Neural cell (in vitro differentiated cells): ENCODE results near the gene THADA. TPM values are rescaled to one million over a fixed set of nuclear protein-coding genes. Genes with fewer than 3 reads are reported as not detected.

Source experiments
- H2AFZ ChIP-seq: fragments of 200-600, 300-800 bp; sonication (generic), shearing (Covaris generic); 2 replicates; pipeline ENCODE4 v1.6.0; 2014; ENCODE audit warnings: low read depth, mild to moderate bottlenecking, antibody characterized with exemption, low read length, moderate library complexity
- H3F3A ChIP-seq: fragments of 200-600 bp; shearing (Covaris generic); 2 replicates; pipeline ENCODE4 v1.6.1; 2016; ENCODE audit warnings: mild to moderate bottlenecking, moderate library complexity, mixed read lengths, antibody characterized with exemption, low read length; ENCODE audit not compliant: insufficient read depth, poor library complexity, severe bottlenecking
- H3K27ac ChIP-seq: fragments of 200-600, 300-800 bp; sonication (generic), shearing (Covaris generic); 2 replicates; pipeline ENCODE4 v1.5.1; 2014; ENCODE audit warnings: mild to moderate bottlenecking, low read length, moderate library complexity
- H3K27me3 ChIP-seq: fragments of 300-800, 200-600 bp; sonication (generic), shearing (Covaris generic); 2 replicates; pipeline ENCODE4 v1.6.0; 2014; ENCODE audit warnings: mild to moderate bottlenecking, low read depth, low read length, moderate library complexity; ENCODE audit not compliant: insufficient read depth
- H3K36me3 ChIP-seq: fragments of 300-800, 200-600 bp; sonication (generic), shearing (Covaris generic); 2 replicates; pipeline ENCODE4 v1.5.1; 2014; ENCODE audit warnings: mild to moderate bottlenecking, antibody characterized with exemption, low read length, moderate library complexity; ENCODE audit not compliant: insufficient read depth
- H3K4me2 ChIP-seq: fragments of 300-800, 200-600 bp; sonication (generic), shearing (Covaris generic); 2 replicates; pipeline ENCODE4 v1.6.0; 2014; ENCODE audit warnings: mild to moderate bottlenecking, low read length
- H3K4me3 ChIP-seq: fragments of 300-800, 200-600 bp; sonication (generic), shearing (Covaris generic); 2 replicates; pipeline ENCODE4 v1.5.1; 2014; ENCODE audit warnings: mild to moderate bottlenecking, low read length, moderate library complexity
- H3K79me2 ChIP-seq: fragments of 200-600 bp; shearing (Covaris generic); replicated peaks from 2 replicates; pipeline ENCODE4 v1.6.0; 2014; ENCODE audit warnings: mild to moderate bottlenecking, low read length, moderate library complexity; ENCODE audit not compliant: insufficient read depth
- H3K9ac ChIP-seq: fragments of 300-800, 200-600 bp; sonication (generic), shearing (Covaris generic); 2 replicates; pipeline ENCODE4 v1.6.1; 2016; ENCODE audit warnings: mild to moderate bottlenecking, low read length, mixed read lengths
- H3K9me2 ChIP-seq: fragments of 200-600 bp; shearing (Covaris generic); 2 replicates; pipeline ENCODE4 v1.6.1; 2016; ENCODE audit warnings: mild to moderate bottlenecking, low read length, mixed read lengths; ENCODE audit not compliant: insufficient read depth
- H3K9me3 ChIP-seq: fragments of 200-600, 300-800 bp; sonication (generic), shearing (Covaris generic); 2 replicates; pipeline ENCODE4 v1.6.1; 2016; ENCODE audit warnings: mild to moderate bottlenecking, mixed run types, low read length, moderate library complexity, mixed read lengths
- H4K20me1 ChIP-seq: fragments of 200-600 bp; shearing (Covaris generic); 2 replicates; pipeline ENCODE4 v1.6.1; 2016; ENCODE audit warnings: mild to moderate bottlenecking, mixed run types; ENCODE audit not compliant: insufficient read depth
- EP300 ChIP-seq: fragments of 450-650 bp; conservative IDR thresholded peaks from 2 replicates; pipeline ENCODE4 v1.6.1; 2014; ENCODE audit warnings: antibody characterized with exemption, mild to moderate bottlenecking, moderate library complexity; ENCODE audit not compliant: poor library complexity, severe bottlenecking
- EZH2 ChIP-seq: fragments of 200-600, 300-800 bp; shearing (Covaris generic), sonication (generic); IDR thresholded peaks from 2 replicates; pipeline ENCODE4 v1.6.1; 2014; ENCODE audit warnings: antibody characterized with exemption, low read length, borderline replicate concordance, mild to moderate bottlenecking; ENCODE audit not compliant: insufficient read depth, poor library complexity, severe bottlenecking
- POLR2AphosphoS5 ChIP-seq: IDR thresholded peaks from 2 replicates; pipeline ENCODE4 v1.6.1; 2012
- RAD21 ChIP-seq: fragments of 450-650 bp; conservative IDR thresholded peaks from 2 replicates; pipeline ENCODE4 v1.6.1; 2014; ENCODE audit warnings: antibody characterized with exemption, mild to moderate bottlenecking, moderate library complexity
- SMC3 ChIP-seq: fragments of 450-650 bp; conservative IDR thresholded peaks from 2 replicates; pipeline ENCODE4 v1.6.1; 2014; ENCODE audit warnings: antibody characterized with exemption, mild to moderate bottlenecking, moderate library complexity; ENCODE audit not compliant: poor library complexity
- polyA plus RNA-seq: library from polyadenylated mRNA; depleted of rRNA; stranded (reverse); fragments of >200 nt; gene quantifications from 2 replicates; pipeline ENCODE4 v1.2.3, GENCODE V29; 2014
- TF ChIP-seq, protein P1 (sequence below): fragments of 450-650 bp; IDR thresholded peaks from 2 replicates; pipeline ENCODE4 v1.5.1; 2014; ENCODE audit warnings: antibody characterized with exemption, mild to moderate bottlenecking, moderate library complexity; ENCODE audit not compliant: poor library complexity, severe bottlenecking

Gene THADA
- polyA plus RNA-seq, 1 donor from 2014 or later = 8.5 TPM

DNA sequence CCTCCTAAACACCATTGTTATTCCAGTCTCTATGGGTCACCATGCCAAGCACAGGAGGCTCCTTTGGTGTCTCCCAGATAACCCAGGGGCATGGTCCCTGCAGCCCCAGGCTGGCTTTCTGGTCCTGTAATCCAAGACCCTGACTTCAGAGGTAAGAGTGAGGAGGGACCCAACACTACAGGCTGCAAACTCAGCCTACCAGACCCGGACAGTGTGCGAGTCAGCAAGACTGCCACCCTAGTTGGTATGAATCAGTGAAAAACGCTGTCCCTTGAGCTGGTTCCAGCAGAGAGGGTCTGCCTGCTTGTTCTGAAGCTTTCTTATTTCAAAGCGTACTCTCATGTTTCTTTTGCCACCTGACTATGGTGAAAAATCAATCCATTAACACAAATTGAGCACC, 321.8 kb downstream of the THADA start:
- TF ChIP-seq SMC3 (no peak), EZH2 (no peak), EP300 (no peak)
- TF ChIP-seq, protein P1, sequence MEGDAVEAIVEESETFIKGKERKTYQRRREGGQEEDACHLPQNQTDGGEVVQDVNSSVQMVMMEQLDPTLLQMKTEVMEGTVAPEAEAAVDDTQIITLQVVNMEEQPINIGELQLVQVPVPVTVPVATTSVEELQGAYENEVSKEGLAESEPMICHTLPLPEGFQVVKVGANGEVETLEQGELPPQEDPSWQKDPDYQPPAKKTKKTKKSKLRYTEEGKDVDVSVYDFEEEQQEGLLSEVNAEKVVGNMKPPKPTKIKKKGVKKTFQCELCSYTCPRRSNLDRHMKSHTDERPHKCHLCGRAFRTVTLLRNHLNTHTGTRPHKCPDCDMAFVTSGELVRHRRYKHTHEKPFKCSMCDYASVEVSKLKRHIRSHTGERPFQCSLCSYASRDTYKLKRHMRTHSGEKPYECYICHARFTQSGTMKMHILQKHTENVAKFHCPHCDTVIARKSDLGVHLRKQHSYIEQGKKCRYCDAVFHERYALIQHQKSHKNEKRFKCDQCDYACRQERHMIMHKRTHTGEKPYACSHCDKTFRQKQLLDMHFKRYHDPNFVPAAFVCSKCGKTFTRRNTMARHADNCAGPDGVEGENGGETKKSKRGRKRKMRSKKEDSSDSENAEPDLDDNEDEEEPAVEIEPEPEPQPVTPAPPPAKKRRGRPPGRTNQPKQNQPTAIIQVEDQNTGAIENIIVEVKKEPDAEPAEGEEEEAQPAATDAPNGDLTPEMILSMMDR = no peak
- Histone ChIP-seq H3K27ac (no peak overlapping the region), H3K9me2 (no peaks in the 10 kb centered on the region), H3F3A (no peaks in the 10 kb centered on the region), H3K79me2 (no peaks in the 10 kb centered on the region), H3K4me3 (no peak overlapping the region), H2AFZ (no peak overlapping the region), H3K4me2 (no peak overlapping the region), H3K27me3 (no peaks in the 10 kb centered on the region), H3K36me3 (no peaks in the 10 kb centered on the region), H3K9me3 (no peaks in the 10 kb centered on the region), H4K20me1 (no peaks in the 10 kb centered on the region), H3K9ac (no peak overlapping the region)

DNA sequence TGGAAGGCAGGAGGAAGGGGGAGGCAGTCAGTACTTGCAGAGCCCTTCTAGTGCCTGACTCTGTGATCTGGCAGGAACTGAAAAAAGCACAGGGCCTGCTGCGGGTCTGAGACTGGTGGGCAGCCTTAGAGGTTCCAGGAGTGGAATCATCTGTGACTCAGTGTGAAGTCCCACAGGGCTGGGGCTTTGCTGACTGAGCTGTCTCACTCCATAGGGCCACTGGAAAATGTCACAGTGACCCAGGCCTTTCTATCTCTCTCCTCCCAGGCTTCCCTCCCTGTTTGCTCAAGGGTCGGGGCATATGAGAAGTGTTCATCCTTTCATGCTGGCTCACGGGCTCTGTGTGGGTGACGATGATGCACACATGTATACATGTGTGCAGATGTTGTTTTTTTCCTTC, 322.3 kb downstream of the THADA start:
- no peak for TF ChIP-seq RAD21
- TF ChIP-seq EP300 = no peak
- TF ChIP-seq, protein P1 = no peak
- TF ChIP-seq SMC3 = no peak
- no peak for TF ChIP-seq EZH2
- no peaks in the 10 kb centered on the region for H3K27me3 ChIP-seq
- no peak overlapping the region for H3K4me2 ChIP-seq
- no peak overlapping the region for H3K4me3 ChIP-seq
- H3K9me2 ChIP-seq = no peaks in the 10 kb centered on the region
- H3K27ac ChIP-seq = no peak overlapping the region
- no peaks in the 10 kb centered on the region for H3K36me3 ChIP-seq
- H3K9ac ChIP-seq = no peak overlapping the region
- no peaks in the 10 kb centered on the region for H4K20me1 ChIP-seq
- H3F3A ChIP-seq = no peaks in the 10 kb centered on the region
- H2AFZ ChIP-seq = no peak overlapping the region
- H3K79me2 ChIP-seq = no peaks in the 10 kb centered on the region
- H3K9me3 ChIP-seq = no peaks in the 10 kb centered on the region

DNA sequence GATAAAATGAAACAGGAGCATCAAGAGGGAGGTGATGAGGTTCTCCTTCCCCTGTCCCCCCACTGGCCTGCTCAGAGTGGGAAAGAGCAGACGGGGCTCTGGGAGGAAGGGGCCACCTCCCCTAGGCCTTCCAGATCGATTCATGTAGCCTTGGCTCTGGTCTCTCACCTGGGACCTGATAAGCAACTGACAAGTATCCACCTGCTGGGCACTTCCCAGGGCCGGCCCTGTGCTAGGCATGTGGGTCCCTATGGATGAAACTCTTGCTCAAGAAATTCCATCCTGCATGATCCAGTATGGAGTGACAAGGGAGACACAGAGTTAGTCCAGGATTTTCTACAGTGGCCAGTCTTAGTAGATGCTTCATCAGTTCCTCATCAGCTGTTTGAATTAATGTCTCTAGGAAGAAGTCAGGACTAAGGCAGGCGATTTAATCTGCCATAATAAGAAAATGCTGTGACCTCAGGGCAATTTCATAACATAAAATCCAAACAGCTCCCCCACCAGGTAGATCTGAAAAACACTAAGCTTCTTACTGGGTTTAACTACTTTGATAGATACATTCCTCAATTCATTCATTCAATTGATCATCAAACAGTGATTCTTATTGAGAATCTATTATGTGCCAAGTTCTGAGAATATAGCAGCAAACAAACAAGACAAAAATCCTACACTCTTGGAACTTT, 324.8 kb downstream of the THADA start:
- H3K9me3 ChIP-seq = no peaks in the 10 kb centered on the region
- no peaks in the 10 kb centered on the region for H3K9me2 ChIP-seq
- H3F3A ChIP-seq = no peaks in the 10 kb centered on the region
- no peaks in the 10 kb centered on the region for H3K27me3 ChIP-seq
- H3K4me3 ChIP-seq = no peak overlapping the region
- no peaks in the 10 kb centered on the region for H3K79me2 ChIP-seq
- H3K27ac ChIP-seq = no peak overlapping the region
- TF ChIP-seq, protein P1 = no peak
- TF ChIP-seq EZH2 (no peak), POLR2AphosphoS5 (no peak), RAD21 (no peak)
- H3K36me3 ChIP-seq = no peaks in the 10 kb centered on the region
- no peaks in the 10 kb centered on the region for H4K20me1 ChIP-seq
- no peak overlapping the region for H2AFZ ChIP-seq
- H3K9ac ChIP-seq = no peak overlapping the region
- no peak overlapping the region for H3K4me2 ChIP-seq
